Measurements from ENCODE around the gene PDX1.

PDX1 gene

DNA sequence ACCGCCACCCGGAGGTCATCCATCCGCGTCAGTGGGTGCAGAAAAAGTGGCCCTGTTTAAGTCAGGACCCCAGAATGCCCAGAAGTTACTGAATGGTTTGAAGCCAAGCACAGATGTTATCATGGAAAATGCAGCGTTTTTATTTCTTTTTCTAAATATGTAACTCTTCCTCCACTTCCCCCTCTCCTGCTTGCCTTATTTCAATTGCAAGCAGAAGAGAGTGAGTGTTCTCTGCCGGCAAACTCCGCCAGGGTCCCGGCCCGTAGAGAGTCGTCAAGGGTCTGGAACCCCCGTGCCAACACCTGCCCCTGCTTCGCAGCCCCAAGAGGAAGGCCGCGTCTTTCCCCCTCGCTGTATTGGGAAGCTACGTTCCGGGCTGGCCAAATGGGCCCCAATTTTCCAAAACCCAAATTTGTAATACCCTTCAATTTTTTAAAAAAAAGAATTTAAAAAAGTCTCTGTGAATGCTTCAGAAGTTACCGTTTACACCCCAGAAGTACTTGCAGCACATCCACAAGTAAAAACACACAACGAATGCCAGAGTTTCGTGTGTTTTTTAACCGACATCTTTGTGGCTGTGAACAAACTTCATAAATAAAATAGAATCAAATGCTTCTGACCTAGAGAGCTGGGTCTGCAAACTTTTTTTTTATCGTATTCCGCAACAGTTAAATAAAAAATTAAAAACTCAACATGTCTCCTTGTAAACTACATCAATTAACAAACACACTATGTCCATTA, 712 bp upstream of the PDX1 start:
- Histone ChIP-seq H3K27ac (ENCODE audit: low read length) (no peak overlapping the region), H3K79me2 (ENCODE audit: insufficient read depth, low read length) (no peaks in the 10 kb centered on the region), H2AFZ (ENCODE audit: low read depth, low read length) (no peak overlapping the region), H3K36me3 (ENCODE audit: insufficient read depth, low read length) (no peaks in the 10 kb centered on the region), H3K9me3 (ENCODE audit: insufficient read depth, low read length, severe bottlenecking) (no peaks in the 10 kb centered on the region), H3K27me3 (ENCODE audit: insufficient read depth, low read length, poor library complexity) (no peaks in the 10 kb centered on the region), H3K4me3 (ENCODE audit: low read depth in 1 of 2, low read length in 2 of 2) (no peak overlapping the region), H4K20me1 (ENCODE audit: insufficient read depth, low read length) (no peaks in the 10 kb centered on the region), H3K4me2 (ENCODE audit: insufficient read depth, low read length) (no peak overlapping the region), H3K4me1 (ENCODE audit: insufficient read depth, low read length) (peaks cover 13% of the 10 kb centered on the region), H3K9ac (ENCODE audit: low read depth, low read length) (no peak overlapping the region)
- TF ChIP-seq, protein P1, sequence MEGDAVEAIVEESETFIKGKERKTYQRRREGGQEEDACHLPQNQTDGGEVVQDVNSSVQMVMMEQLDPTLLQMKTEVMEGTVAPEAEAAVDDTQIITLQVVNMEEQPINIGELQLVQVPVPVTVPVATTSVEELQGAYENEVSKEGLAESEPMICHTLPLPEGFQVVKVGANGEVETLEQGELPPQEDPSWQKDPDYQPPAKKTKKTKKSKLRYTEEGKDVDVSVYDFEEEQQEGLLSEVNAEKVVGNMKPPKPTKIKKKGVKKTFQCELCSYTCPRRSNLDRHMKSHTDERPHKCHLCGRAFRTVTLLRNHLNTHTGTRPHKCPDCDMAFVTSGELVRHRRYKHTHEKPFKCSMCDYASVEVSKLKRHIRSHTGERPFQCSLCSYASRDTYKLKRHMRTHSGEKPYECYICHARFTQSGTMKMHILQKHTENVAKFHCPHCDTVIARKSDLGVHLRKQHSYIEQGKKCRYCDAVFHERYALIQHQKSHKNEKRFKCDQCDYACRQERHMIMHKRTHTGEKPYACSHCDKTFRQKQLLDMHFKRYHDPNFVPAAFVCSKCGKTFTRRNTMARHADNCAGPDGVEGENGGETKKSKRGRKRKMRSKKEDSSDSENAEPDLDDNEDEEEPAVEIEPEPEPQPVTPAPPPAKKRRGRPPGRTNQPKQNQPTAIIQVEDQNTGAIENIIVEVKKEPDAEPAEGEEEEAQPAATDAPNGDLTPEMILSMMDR (IDR thresholded peaks at IDR 0.05; ENCODE audit: borderline replicate concordance, extremely low read depth, low read length, poor library complexity, severe bottlenecking) = no peak
- TF ChIP-seq EZH2 (IDR thresholded peaks at IDR 0.05; ENCODE audit: borderline replicate concordance, low read depth, low read length, severe bottlenecking) = no peak
- ATAC-seq (ENCODE audit: insufficient read depth, low read depth) (no peak), DNase-seq (no peak)

DNA sequence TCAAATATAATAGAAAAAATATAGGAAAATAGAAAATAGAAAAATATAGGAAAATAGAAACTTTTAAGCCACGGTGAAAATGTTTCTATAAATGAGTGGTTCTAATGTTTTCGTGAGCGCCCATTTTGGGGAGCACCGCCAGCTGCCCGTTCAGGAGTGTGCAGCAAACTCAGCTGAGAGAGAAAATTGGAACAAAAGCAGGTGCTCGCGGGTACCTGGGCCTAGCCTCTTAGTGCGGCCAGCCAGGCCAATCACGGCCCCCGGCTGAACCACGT, 204 bp upstream of the PDX1 start:
- Histone ChIP-seq H3K4me3 (ENCODE audit: low read depth in 1 of 2, low read length in 2 of 2) (no peak overlapping the region), H3K4me2 (ENCODE audit: insufficient read depth, low read length) (no peak overlapping the region)
- DNase-seq = no peak

DNA sequence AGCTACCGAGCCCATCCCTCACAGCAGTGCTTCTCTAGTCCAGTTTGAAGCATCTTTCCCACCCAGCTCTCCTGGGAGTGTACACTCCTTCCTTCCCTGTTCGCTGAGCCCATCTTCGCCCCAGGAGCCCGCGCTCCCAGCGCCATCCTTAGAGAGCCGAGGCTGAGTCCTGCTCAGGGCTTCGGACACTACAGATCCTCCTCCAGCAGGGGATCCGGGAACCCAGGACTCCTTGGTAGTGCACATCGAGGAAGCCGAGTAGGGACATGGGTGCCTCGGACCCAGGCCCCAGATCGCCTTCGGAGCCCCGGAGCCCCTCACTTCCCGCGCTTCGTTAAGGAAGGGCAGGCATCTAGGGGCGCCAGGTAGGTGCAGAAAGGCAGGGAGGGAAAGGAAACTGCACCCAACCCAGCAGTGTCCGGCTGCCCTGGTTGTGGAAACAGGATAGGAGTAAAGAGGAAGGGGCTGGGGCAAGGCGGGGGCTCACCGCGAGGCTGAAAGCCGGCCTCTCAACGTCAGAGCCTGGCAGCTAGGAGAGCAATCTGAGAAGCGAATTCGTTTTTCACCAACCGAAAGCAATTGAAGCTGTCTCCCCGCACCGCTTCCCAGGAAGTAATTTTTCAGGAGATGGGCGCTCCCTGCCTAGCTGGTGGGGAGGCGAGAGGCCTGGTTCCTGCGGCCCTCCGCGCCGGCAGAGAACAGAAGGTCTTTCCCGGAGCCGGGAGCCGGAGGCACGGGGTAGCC, 1.0 kb downstream of the PDX1 start:
- TF ChIP-seq EZH2 (IDR thresholded peaks at IDR 0.05; ENCODE audit: borderline replicate concordance, low read depth, low read length, severe bottlenecking) = no peak
- TF ChIP-seq, protein P1 (IDR thresholded peaks at IDR 0.05; ENCODE audit: borderline replicate concordance, extremely low read depth, low read length, poor library complexity, severe bottlenecking) = no peak
- Histone ChIP-seq H3K27ac (ENCODE audit: low read length) (0 out of 2 replicates have a peak overlapping the region, but pooled peaks have one; percentile 30), H3K27me3 (ENCODE audit: insufficient read depth, low read length, poor library complexity) (no peaks in the 10 kb centered on the region), H2AFZ (ENCODE audit: low read depth, low read length) (peak overlapping the region; percentile 48), H3K9me3 (ENCODE audit: insufficient read depth, low read length, severe bottlenecking) (no peaks in the 10 kb centered on the region), H3K4me2 (ENCODE audit: insufficient read depth, low read length) (peak overlapping the region; percentile 59), H4K20me1 (ENCODE audit: insufficient read depth, low read length) (no peaks in the 10 kb centered on the region), H3K9ac (ENCODE audit: low read depth, low read length) (peak overlapping the region; percentile 45), H3K4me1 (ENCODE audit: insufficient read depth, low read length) (peaks cover 13% of the 10 kb centered on the region), H3K79me2 (ENCODE audit: insufficient read depth, low read length) (no peaks in the 10 kb centered on the region), H3K4me3 (ENCODE audit: low read depth in 1 of 2, low read length in 2 of 2) (peak overlapping the region in 1 of 2 experiments; percentile 53; a peak in 3 of 4 replicates), H3K36me3 (ENCODE audit: insufficient read depth, low read length) (no peaks in the 10 kb centered on the region)
- DNase-seq = no peak
- ATAC-seq (ENCODE audit: insufficient read depth, low read depth) = peak; percentile 62; the same call in 2 of the 3 replicates

More for the DNA sequence above, 204 bp upstream of the PDX1 start:
- Histone ChIP-seq H3K27ac (ENCODE audit: low read length) (no peak overlapping the region), H3K27me3 (ENCODE audit: insufficient read depth, low read length, poor library complexity) (no peaks in the 10 kb centered on the region), H3K36me3 (ENCODE audit: insufficient read depth, low read length) (no peaks in the 10 kb centered on the region), H3K4me1 (ENCODE audit: insufficient read depth, low read length) (peaks cover 13% of the 10 kb centered on the region), H4K20me1 (ENCODE audit: insufficient read depth, low read length) (no peaks in the 10 kb centered on the region), H3K9me3 (ENCODE audit: insufficient read depth, low read length, severe bottlenecking) (no peaks in the 10 kb centered on the region), H2AFZ (ENCODE audit: low read depth, low read length) (no peak overlapping the region), H3K9ac (ENCODE audit: low read depth, low read length) (no peak overlapping the region), H3K79me2 (ENCODE audit: insufficient read depth, low read length) (no peaks in the 10 kb centered on the region)
- no peak for TF ChIP-seq EZH2 (IDR thresholded peaks at IDR 0.05; ENCODE audit: borderline replicate concordance, low read depth, low read length, severe bottlenecking)
- TF ChIP-seq, protein P1 (IDR thresholded peaks at IDR 0.05; ENCODE audit: borderline replicate concordance, extremely low read depth, low read length, poor library complexity, severe bottlenecking) = no peak
- ATAC-seq (ENCODE audit: insufficient read depth, low read depth) = no peak

Data from DND-41 (cell line).